ENCODE data around the gene OSBPL6.
"Not testable (repeated sequence)": the region's sequence is repeated elsewhere in the genome, so short reads cannot be mapped to it uniquely, and the experiment has no call there.

The OSBPL6 gene

DNA sequence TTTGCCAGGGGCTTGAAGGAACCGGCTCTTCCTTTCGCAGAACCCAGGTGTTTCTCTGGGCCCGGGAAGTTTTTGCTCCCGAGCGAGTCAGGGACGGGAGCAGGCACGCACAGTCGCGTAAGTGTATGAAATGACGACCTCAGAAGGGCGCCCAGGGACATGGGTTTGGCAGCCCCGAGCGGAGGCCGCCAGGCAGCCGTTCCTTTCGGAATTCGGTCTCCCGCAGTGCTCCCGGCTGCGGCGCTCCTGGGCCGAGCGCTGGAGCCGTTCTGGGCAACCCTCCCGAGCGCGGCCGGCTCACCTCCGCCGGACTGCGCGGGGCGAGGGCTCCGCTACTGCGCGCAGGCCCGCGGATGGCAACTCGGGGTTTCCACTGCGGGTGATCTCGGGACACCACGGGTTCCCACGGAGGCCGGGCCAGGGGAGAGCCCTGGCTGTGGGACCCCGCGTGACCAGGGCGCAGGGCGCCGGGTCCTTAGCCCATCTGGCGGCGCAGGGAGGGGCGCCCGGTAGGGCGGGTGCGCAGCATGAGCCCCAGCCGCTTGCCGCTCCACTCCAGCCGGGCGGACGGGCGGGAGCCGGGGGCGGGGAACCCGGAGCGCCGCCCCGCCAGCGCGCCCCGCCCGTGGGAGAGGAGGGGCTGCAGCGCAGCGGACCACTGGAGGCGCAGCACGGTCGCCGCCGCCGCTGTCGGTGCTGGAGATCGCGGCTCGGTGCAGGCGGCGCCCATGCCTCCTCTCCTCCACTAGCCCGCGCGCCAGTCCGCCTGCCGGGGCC is at the start of gene OSBPL6:
OSBPL6 (plus strand) TSS at position 690 of the 777 bp plus-strand sequence. CDS start 111,673 bp downstream, outside the sequence.
- H3K27me3 Mint-ChIP-seq (ENCODE audit: low read depth), result peaks cover 70% of the 10 kb centered on the region
- peak within 1 kb of the TSS; percentile 75 for H3K4me3 Mint-ChIP-seq

DNA sequence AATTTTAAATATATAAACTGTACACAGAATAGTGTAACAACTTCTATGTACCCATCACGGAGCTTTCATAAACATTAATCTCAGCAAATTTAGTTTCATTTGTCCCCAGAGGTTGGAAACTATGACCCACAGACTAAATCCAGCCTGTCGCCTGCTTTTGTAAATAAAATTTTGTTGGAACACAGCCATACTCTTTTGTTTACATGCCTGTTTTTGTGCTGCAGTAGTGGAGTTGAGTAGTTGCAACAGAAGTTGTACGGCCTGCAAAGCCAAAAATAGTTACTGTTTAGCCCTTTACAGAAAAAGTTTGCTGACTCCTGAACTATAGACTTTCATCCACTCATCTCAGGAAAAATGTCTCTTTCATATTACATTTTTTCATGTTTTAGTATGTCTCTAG is 42.3 kb upstream of the OSBPL6 start:
- Mint-ChIP-seq H3K36me3 (ENCODE audit: low read depth) (no peaks in the 10 kb centered on the region), H3K27ac (no peak overlapping the region), H3K9me3 (no peaks in the 10 kb centered on the region), H3K4me1 (ENCODE audit: low read depth) (no peaks in the 10 kb centered on the region), H3K27me3 (ENCODE audit: low read depth) (peaks cover 4% of the 10 kb centered on the region), H3K4me3 (no peak overlapping the region)

More for the DNA sequence above, at the start of gene OSBPL6:
- H3K4me1 Mint-ChIP-seq (ENCODE audit: low read depth), result peaks cover 18% of the 10 kb centered on the region
- no peak within 1 kb of the TSS for H3K27ac Mint-ChIP-seq
- no peaks in the 10 kb centered on the region for H3K36me3 Mint-ChIP-seq (ENCODE audit: low read depth)
- no peaks in the 10 kb centered on the region for H3K9me3 Mint-ChIP-seq

DNA sequence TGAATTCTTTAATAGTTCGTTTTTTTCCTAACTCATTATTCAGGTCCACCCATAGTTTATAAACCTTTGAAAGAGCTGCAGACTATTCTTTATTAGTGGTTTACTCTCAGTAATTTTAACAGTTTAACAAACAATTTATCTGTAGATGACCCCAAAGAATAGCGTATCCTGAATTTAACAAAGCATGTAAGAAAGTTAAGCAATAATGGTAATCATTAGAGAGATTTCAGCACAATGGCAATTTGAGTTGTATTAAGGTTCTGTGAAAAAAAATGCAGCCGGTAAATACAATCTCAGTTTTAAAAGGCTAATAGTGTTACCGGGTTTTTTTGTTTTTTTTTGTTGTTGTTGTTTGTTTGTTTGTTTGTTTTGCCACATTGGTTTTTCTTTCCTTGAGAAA is 41.8 kb upstream of the OSBPL6 start:
- no peaks in the 10 kb centered on the region for H3K4me1 Mint-ChIP-seq (ENCODE audit: low read depth)
- peaks cover 4% of the 10 kb centered on the region for H3K27me3 Mint-ChIP-seq (ENCODE audit: low read depth)
- H3K9me3 Mint-ChIP-seq, result no peaks in the 10 kb centered on the region
- H3K27ac Mint-ChIP-seq, result no peak overlapping the region
- H3K36me3 Mint-ChIP-seq (ENCODE audit: low read depth), result no peaks in the 10 kb centered on the region
- H3K4me3 Mint-ChIP-seq, result no peak overlapping the region

DNA sequence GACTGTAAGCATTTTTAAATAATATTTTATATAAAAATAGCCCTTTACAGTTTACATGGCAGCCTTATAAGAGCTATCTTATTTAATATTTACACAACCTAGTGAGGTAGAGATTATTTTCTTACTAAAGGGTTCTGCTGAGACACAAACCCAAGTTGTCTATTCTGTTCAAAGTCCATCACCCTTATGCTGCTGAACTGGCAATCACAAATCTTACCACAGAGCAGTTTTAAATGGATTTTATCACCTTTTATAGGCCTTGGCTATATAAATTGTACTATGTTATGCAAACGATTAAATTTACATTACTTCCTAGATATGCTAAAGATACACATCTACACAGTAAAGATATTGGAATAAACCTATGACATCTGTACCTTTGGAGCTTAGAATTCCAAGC is 41.3 kb upstream of the OSBPL6 start:
- no peak overlapping the region for H3K4me3 Mint-ChIP-seq
- no peaks in the 10 kb centered on the region for H3K36me3 Mint-ChIP-seq (ENCODE audit: low read depth)
- H3K4me1 Mint-ChIP-seq (ENCODE audit: low read depth), result no peaks in the 10 kb centered on the region
- H3K27ac Mint-ChIP-seq, result no peak overlapping the region
- H3K9me3 Mint-ChIP-seq, result no peaks in the 10 kb centered on the region
- peaks cover 5% of the 10 kb centered on the region for H3K27me3 Mint-ChIP-seq (ENCODE audit: low read depth)

- H3K9me3 Mint-ChIP-seq; H3K36me3 Mint-ChIP-seq (ENCODE audit: low read depth); H3K4me1 Mint-ChIP-seq (ENCODE audit: low read depth); H3K27ac Mint-ChIP-seq; H3K27me3 Mint-ChIP-seq (ENCODE audit: low read depth); H3K4me3 Mint-ChIP-seq: not testable (repeated sequence)
Observed at GRCh38 chr2:178153878-178154277, 40.4 kb upstream of the OSBPL6 start.

DNA sequence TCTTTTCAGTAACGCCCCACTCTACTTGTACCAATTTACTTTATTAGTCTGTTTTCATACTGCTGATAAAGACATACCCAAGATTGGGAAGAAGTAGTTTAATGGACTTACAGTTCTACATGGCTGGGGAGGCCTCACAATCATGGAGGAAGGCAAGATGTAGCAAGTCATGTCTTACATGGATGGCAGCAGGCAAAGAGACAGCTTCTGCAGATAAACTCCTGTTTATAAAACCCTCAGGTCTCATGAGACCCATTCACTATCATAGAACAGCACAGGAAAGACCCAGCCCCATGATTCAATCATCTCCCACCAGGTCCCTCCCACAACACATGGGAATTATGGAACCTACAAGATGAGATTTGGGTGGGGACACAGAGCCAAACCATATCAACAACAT is 38.8 kb upstream of the OSBPL6 start:
- Mint-ChIP-seq H3K4me1 (ENCODE audit: low read depth) (no peaks in the 10 kb centered on the region), H3K36me3 (ENCODE audit: low read depth) (no peaks in the 10 kb centered on the region), H3K9me3 (no peaks in the 10 kb centered on the region), H3K27me3 (ENCODE audit: low read depth) (peaks cover 13% of the 10 kb centered on the region), H3K4me3 (no peak overlapping the region), H3K27ac (no peak overlapping the region)

GRCh38 chr2:178157574-178157973 is 36.7 kb upstream of the OSBPL6 start:
- H3K4me1 Mint-ChIP-seq (ENCODE audit: low read depth), result no peaks in the 10 kb centered on the region
- H3K27me3 Mint-ChIP-seq (ENCODE audit: low read depth), result peaks cover 21% of the 10 kb centered on the region
- no peak overlapping the region for H3K27ac Mint-ChIP-seq
- no peaks in the 10 kb centered on the region for H3K9me3 Mint-ChIP-seq
- no peak overlapping the region for H3K4me3 Mint-ChIP-seq
- no peaks in the 10 kb centered on the region for H3K36me3 Mint-ChIP-seq (ENCODE audit: low read depth)

DNA sequence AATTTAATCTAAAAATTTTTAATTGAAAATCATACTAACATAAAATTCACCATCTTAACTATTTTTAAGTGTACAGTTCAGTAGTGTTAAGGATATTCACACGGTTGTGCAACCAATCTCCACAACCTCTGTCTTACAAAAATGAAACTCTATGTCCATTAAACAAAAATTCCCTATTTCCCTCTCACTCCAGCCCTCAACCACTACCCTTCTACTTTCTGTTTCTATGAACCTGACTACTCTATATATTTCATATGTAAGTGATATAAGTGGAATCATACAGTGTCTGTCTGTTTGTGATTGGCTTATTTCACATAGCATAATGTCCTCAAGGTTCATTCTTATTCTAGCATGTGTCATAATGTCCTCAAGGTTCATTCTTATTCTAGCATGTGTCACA is 34.3 kb upstream of the OSBPL6 start:
- Mint-ChIP-seq H3K9me3 (no peaks in the 10 kb centered on the region), H3K4me3 (no peak overlapping the region), H3K27me3 (ENCODE audit: low read depth) (peaks cover 33% of the 10 kb centered on the region), H3K4me1 (ENCODE audit: low read depth) (peaks cover 2% of the 10 kb centered on the region), H3K36me3 (ENCODE audit: low read depth) (no peaks in the 10 kb centered on the region), H3K27ac (no peak overlapping the region)

GRCh38 chr2:178160601-178161000 is 33.7 kb upstream of the OSBPL6 start:
- Mint-ChIP-seq H3K4me3 (no peak overlapping the region), H3K4me1 (ENCODE audit: low read depth) (peaks cover 2% of the 10 kb centered on the region), H3K27ac (no peak overlapping the region), H3K27me3 (ENCODE audit: low read depth) (peaks cover 33% of the 10 kb centered on the region), H3K36me3 (ENCODE audit: low read depth) (no peaks in the 10 kb centered on the region), H3K9me3 (no peaks in the 10 kb centered on the region)

GRCh38 chr2:178163395-178163794 is 30.9 kb upstream of the OSBPL6 start:
- Mint-ChIP-seq H3K27me3 (ENCODE audit: low read depth) (peaks cover 25% of the 10 kb centered on the region), H3K36me3 (ENCODE audit: low read depth) (no peaks in the 10 kb centered on the region), H3K27ac (no peak overlapping the region), H3K4me1 (ENCODE audit: low read depth) (peaks cover 2% of the 10 kb centered on the region), H3K9me3 (no peaks in the 10 kb centered on the region), H3K4me3 (no peak overlapping the region)

- Mint-ChIP-seq H3K27me3 (ENCODE audit: low read depth) (peaks cover 25% of the 10 kb centered on the region), H3K27ac (no peak overlapping the region), H3K4me3 (no peak overlapping the region), H3K9me3 (no peaks in the 10 kb centered on the region), H3K4me1 (ENCODE audit: low read depth) (peaks cover 2% of the 10 kb centered on the region), H3K36me3 (ENCODE audit: low read depth) (no peaks in the 10 kb centered on the region)
Observed at GRCh38 chr2:178163911-178164310, 30.4 kb upstream of the OSBPL6 start.

DNA sequence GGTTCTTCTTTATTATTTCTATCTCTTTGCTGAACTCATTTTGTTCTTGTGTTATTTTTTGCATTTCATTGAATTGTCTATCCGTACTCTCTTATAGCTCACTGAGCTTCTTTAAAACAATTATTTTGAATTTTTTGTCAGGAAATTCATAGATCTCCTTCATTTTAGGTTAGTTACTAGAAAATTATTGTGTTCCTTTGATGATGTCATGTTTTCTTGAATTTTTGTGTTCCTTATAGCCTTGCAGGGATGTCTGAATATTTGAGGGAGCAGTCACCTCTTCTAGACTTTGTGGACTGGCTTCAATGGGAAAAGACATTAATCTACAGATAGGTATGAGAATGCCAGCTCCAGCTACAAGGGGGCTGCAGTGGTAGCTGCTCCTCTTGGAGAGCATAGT is 20.7 kb upstream of the OSBPL6 start:
- Mint-ChIP-seq H3K27ac (no peak overlapping the region), H3K4me3 (no peak overlapping the region), H3K4me1 (ENCODE audit: low read depth) (no peaks in the 10 kb centered on the region), H3K27me3 (ENCODE audit: low read depth) (peaks cover 21% of the 10 kb centered on the region), H3K36me3 (ENCODE audit: low read depth) (no peaks in the 10 kb centered on the region), H3K9me3 (no peaks in the 10 kb centered on the region)

- no peak overlapping the region for H3K27ac Mint-ChIP-seq
- peaks cover 15% of the 10 kb centered on the region for H3K27me3 Mint-ChIP-seq (ENCODE audit: low read depth)
- H3K9me3 Mint-ChIP-seq, result no peaks in the 10 kb centered on the region
- no peak overlapping the region for H3K4me3 Mint-ChIP-seq
- H3K36me3 Mint-ChIP-seq (ENCODE audit: low read depth), result no peaks in the 10 kb centered on the region
- no peaks in the 10 kb centered on the region for H3K4me1 Mint-ChIP-seq (ENCODE audit: low read depth)
Observed at GRCh38 chr2:178177066-178177679, 17.1 kb upstream of the OSBPL6 start.

DNA sequence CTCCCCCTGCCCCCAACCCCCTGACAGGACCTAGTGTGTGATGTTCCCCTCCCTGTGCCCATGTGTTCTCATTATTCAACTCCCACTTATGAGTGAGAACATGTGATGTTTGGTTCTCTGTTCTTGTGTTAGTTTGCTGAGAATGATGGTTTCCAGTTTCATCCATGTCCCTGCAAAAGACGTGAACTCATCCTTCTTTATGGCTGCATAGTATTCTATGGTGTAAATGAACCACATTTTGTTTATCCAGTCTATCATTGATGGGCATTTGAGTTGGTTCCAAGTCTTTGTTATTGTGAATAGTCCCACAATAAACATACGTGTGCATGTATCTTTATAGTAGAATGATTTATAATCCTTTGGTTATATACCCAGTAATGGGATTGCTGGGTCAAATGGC is 13.7 kb upstream of the OSBPL6 start:
- not testable (repeated sequence) for H3K4me1 Mint-ChIP-seq (ENCODE audit: low read depth); H3K4me3 Mint-ChIP-seq; H3K27ac Mint-ChIP-seq; H3K9me3 Mint-ChIP-seq; H3K36me3 Mint-ChIP-seq (ENCODE audit: low read depth)
- peaks cover 23% of the 10 kb centered on the region for H3K27me3 Mint-ChIP-seq (ENCODE audit: low read depth)

GRCh38 chr2:178187861-178188260 is 6.5 kb upstream of the OSBPL6 start:
- Mint-ChIP-seq H3K27ac (no peak overlapping the region), H3K27me3 (ENCODE audit: low read depth) (peaks cover 66% of the 10 kb centered on the region), H3K4me3 (no peak overlapping the region), H3K4me1 (ENCODE audit: low read depth) (peaks cover 5% of the 10 kb centered on the region), H3K36me3 (ENCODE audit: low read depth) (no peaks in the 10 kb centered on the region), H3K9me3 (no peaks in the 10 kb centered on the region)

All from T-helper 1 cell treated with Interleukin-12 subunit alpha and Interleukin-12 subunit beta and Interleukin-4 antibody, amounts not matched to agents 30 μg/mL and 1 μg/mL, for 36 hours (primary cell).